MCF 10A (cell line): ENCODE data around the gene SNX19. TPM values are rescaled to one million over a fixed set of nuclear protein-coding genes. Genes with fewer than 3 reads are reported as not detected.
A peak's percentile ranks its signal among the peaks of the same experiment; 100 is the strongest.

Experiments
- BruUV-seq: library from RNA; stranded (reverse); fragments of 400-500 nt; replicated peaks from 2 replicates; lab custom pipeline; 2021; lab: Mats Ljungman, UMichigan
- CTCF ChIA-PET: fragments of 300-600 bp; sonication (Branson Sonifier 250); formaldehyde crosslinking; extraction: SDS; loops from one replicate; lab custom pipeline; 2021; ENCODE audit warnings: antibody characterized with exemption, inconsistent platforms; lab: Yijun Ruan, JAX
- POLR2A ChIA-PET: fragments of 300-600, 350-650 bp; sonication (Branson Sonifier 250); formaldehyde crosslinking; extraction: SDS; loops from one replicate; lab custom pipeline; 2020; ENCODE audit warnings: antibody characterized with exemption, inconsistent platforms; lab: Yijun Ruan, JAX
- DNase-seq: peaks from one replicate; pipeline ENCODE4 v3.0.0-alpha.2; 2018; ENCODE audit not compliant: unreplicated experiment
- H3K27ac Mint-ChIP-seq: one replicate; pipeline ENCODE4 v1.8.0; 2022; ENCODE audit warnings: mild to moderate bottlenecking, low read depth, mixed read lengths; ENCODE audit not compliant: unreplicated experiment
- H3K27me3 Mint-ChIP-seq: one replicate; pipeline ENCODE4 v1.8.0; 2022; ENCODE audit warnings: mixed read lengths; ENCODE audit not compliant: insufficient read depth, unreplicated experiment
- H3K36me3 Mint-ChIP-seq: one replicate; pipeline ENCODE4 v1.8.0; 2022; ENCODE audit warnings: mild to moderate bottlenecking, moderate library complexity, mixed read lengths; ENCODE audit not compliant: insufficient read depth, unreplicated experiment
- H3K4me1 Mint-ChIP-seq: one replicate; pipeline ENCODE4 v1.8.0; 2022; ENCODE audit warnings: mixed read lengths; ENCODE audit not compliant: insufficient read depth, unreplicated experiment
- H3K4me3 Mint-ChIP-seq: one replicate; pipeline ENCODE4 v1.8.0; 2022; ENCODE audit warnings: mild to moderate bottlenecking, moderate library complexity, mixed read lengths; ENCODE audit not compliant: unreplicated experiment
- H3K9me3 Mint-ChIP-seq: one replicate; pipeline ENCODE4 v1.8.0; 2022; ENCODE audit warnings: mixed read lengths; ENCODE audit not compliant: unreplicated experiment
- intact Hi-C: fragments of 100-400 bp; cut with micrococcal nuclease; formaldehyde crosslinking; loops from 2 replicates; pipeline ENCODE4 v1.14.1; 2022
- total RNA-seq: library from RNA; stranded (reverse); gene quantifications from 2 replicates; pipeline ENCODE4 v1.2.3, GENCODE V29; 2022
- TF ChIP-seq, protein P1 (sequence below): fragments of 200-600 bp; IDR thresholded peaks from one replicate; pipeline ENCODE4 v1.8.0; 2022; ENCODE audit warnings: antibody characterized with exemption, mild to moderate bottlenecking; ENCODE audit not compliant: unreplicated experiment

The SNX19 gene
- total RNA-seq, 1 experiment from 2014 or later: 53.5 TPM

DNA sequence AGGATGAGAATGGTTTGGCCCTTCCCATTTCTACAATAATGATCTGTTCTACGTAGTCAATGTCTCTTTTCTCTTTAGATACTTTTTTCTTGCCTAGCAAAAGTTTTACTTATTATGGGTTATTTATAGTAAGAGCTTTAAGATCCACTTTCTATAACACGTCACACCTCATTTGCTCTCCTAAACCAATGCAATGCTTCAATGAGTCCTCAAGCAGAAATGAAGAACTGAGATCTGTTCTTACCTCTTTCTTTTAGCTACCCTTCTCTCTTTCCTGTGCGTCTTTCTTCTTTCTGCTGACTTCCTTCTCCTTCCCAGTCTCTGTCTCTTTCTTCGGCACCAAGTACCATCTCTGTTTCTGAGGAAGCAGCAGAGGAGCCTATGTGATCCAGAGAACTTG lies 61.8 kb downstream of the SNX19 start:
- intact Hi-C loops: no loop called here

DNA sequence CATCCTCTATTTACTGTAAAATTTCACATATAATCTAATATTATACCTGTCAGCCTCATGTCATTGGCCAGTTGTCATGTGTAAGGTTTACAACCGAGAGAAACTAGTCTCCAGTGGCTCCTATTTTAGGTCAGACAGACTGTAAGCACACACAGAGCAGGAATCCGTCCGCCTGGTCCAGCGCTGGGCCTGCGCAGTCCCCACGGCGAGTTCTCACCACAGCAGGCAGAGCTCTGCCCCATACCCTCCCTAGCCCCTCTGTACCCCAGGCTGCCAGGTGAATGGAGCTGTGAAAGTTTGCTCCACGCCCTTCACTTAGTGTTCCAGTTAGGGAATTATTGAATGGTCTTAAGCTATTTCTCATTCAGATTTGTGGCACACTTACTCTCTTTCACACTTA lies 63.7 kb downstream of the SNX19 start:
- ChIA-PET CTCF (interaction anchor here (0.5 to 40.3 kb wide), 6 partner anchors 9 to 417 kb away, joined by 3 to 1064 read pairs (median 10); partner anchors contain the start of genes ADAMTS15 and ADAMTS8), POLR2A (interaction anchor here (0.6 to 1.5 kb wide), 2 partner anchors 10 to 15 kb away, joined by 4 read pairs; no protein-coding TSS in a partner anchor)
- no peaks in the 10 kb centered on the region for H3K9me3 Mint-ChIP-seq
- BruUV-seq: no TSS peak
- DNase-seq: no peak
- peaks cover 2% of the 10 kb centered on the region for H3K36me3 Mint-ChIP-seq
- peaks cover 15% of the 10 kb centered on the region for H3K4me1 Mint-ChIP-seq
- intact Hi-C loops: no loop called here
- H3K27me3 Mint-ChIP-seq: no peaks in the 10 kb centered on the region
- TF ChIP-seq, protein P1, sequence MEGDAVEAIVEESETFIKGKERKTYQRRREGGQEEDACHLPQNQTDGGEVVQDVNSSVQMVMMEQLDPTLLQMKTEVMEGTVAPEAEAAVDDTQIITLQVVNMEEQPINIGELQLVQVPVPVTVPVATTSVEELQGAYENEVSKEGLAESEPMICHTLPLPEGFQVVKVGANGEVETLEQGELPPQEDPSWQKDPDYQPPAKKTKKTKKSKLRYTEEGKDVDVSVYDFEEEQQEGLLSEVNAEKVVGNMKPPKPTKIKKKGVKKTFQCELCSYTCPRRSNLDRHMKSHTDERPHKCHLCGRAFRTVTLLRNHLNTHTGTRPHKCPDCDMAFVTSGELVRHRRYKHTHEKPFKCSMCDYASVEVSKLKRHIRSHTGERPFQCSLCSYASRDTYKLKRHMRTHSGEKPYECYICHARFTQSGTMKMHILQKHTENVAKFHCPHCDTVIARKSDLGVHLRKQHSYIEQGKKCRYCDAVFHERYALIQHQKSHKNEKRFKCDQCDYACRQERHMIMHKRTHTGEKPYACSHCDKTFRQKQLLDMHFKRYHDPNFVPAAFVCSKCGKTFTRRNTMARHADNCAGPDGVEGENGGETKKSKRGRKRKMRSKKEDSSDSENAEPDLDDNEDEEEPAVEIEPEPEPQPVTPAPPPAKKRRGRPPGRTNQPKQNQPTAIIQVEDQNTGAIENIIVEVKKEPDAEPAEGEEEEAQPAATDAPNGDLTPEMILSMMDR: no peak
- H3K27ac Mint-ChIP-seq: no peak overlapping the region
- H3K4me3 Mint-ChIP-seq: no peak overlapping the region

More for the DNA sequence above, 61.8 kb downstream of the SNX19 start:
- no peaks in the 10 kb centered on the region for H3K36me3 Mint-ChIP-seq
- no TSS peak for BruUV-seq
- ChIA-PET POLR2A (interaction anchor here (0.9 kb wide), 1 partner anchor 509 kb away, joined by 3 read pairs; no protein-coding TSS in a partner anchor), CTCF (interaction anchor here (0.6 to 40.3 kb wide), 5 partner anchors 26 to 419 kb away, joined by 3 to 1064 read pairs (median 3); partner anchors contain the start of genes ADAMTS15 and ADAMTS8)
- TF ChIP-seq, protein P1: no peak
- no peaks in the 10 kb centered on the region for H3K9me3 Mint-ChIP-seq
- H3K27ac Mint-ChIP-seq: no peak overlapping the region
- H3K4me3 Mint-ChIP-seq: no peak overlapping the region
- H3K27me3 Mint-ChIP-seq: no peaks in the 10 kb centered on the region
- no peak for DNase-seq
- no peaks in the 10 kb centered on the region for H3K4me1 Mint-ChIP-seq

DNA sequence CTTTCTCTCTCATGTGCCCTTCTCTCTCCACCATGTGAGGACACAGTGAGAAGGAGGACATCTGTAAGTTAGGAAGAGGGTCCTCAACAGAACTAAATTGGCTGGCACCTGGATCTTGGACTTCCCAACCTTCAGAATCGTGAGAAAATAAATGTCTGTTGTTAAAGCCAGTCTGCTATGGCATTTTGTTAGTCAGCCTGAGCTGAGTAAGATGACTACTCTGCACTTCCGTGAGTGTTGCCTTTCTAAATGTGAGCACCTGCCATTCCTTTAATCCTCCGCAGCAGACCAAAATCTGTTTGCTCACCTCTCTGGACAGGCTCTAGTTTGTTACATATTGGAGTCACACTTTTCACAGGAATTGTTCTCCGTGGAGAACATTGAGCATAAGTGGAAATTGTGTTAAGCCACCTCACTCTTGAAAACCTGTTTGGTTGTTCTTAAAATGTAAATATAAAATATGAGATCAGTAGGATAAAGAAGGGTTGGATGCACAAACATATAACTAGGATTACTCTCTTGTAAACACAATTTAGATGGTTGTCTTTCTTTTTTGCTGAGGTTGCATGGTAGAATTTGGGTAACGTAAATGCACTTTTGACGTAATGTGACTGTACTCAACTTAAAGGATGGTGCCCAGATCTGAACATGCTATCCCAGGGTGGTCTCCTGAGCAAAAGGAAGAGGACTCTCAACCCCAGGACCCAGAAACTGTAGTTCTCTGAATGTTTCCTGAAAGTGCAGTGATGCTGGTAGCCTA lies 65.9 kb downstream of the SNX19 start:
- DNase-seq: no peak
- BruUV-seq: no TSS peak
- no peaks in the 10 kb centered on the region for H3K27me3 Mint-ChIP-seq
- peaks cover 18% of the 10 kb centered on the region for H3K4me1 Mint-ChIP-seq
- TF ChIP-seq, protein P1: no peak
- no peaks in the 10 kb centered on the region for H3K9me3 Mint-ChIP-seq
- H3K36me3 Mint-ChIP-seq: peaks cover 5% of the 10 kb centered on the region
- ChIA-PET CTCF (interaction anchor here (0.6 to 40.3 kb wide), 5 partner anchors 12 to 471 kb away, joined by 4 to 1064 read pairs (median 19); partner anchors contain the start of genes ADAMTS15 and ADAMTS8), POLR2A (no interaction called here)
- no peak overlapping the region for H3K27ac Mint-ChIP-seq
- intact Hi-C loops: no loop called here
- H3K4me3 Mint-ChIP-seq: no peak overlapping the region

DNA sequence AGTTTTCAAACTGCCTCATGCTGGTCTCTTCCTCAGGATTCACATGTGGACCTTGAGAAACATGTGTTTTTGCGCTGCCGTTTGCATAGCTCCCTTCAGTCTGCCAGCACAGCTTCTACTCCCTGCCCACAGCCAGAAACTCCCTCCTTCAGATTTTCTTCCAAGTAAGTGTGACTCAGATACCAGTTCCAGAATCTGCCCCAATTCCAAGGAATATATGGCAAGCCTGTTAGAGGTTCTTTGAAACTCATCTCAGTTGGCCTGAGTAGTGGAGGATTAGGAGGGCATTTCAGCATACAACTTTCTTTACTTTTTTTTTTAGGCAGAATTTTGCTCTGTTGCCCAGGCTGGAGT lies 67.1 kb downstream of the SNX19 start:
- ChIA-PET POLR2A (interaction anchor here (0.8 to 1.2 kb wide), 6 partner anchors 10 to 418 kb away, joined by 3 to 4 read pairs (median 3); no protein-coding TSS in a partner anchor), CTCF (interaction anchor here (0.7 to 40.3 kb wide), 8 partner anchors 9 to 413 kb away, joined by 3 to 1064 read pairs (median 7); partner anchors contain the start of genes ADAMTS15, ADAMTS8 and SNX19)
- no peaks in the 10 kb centered on the region for H3K27me3 Mint-ChIP-seq
- peak; percentile 66 for DNase-seq
- peaks cover 5% of the 10 kb centered on the region for H3K36me3 Mint-ChIP-seq
- H3K4me1 Mint-ChIP-seq: peaks cover 18% of the 10 kb centered on the region
- intact Hi-C loops: loop anchor here (5.0 to 10.0 kb wide), 2 partner anchors 314 to 417 kb away; no protein-coding TSS in a partner anchor
- TF ChIP-seq, protein P1: no peak
- no peak overlapping the region for H3K4me3 Mint-ChIP-seq
- peak overlapping the region; percentile 20 for H3K27ac Mint-ChIP-seq
- no TSS peak for BruUV-seq
- no peaks in the 10 kb centered on the region for H3K9me3 Mint-ChIP-seq
